Kidney epithelial cell (primary cell): ENCODE results near the gene PLOD3. TPM values are rescaled to one million over a fixed set of nuclear protein-coding genes. Genes with fewer than 3 reads are reported as not detected.

Experiments used
- DNase-seq: peaks from one replicate; pipeline ENCODE4 v3.0.0-alpha.2; 2010; ENCODE audit warnings: low read depth
- H3K27me3 ChIP-seq: 2 replicates; pipeline ENCODE4 v1.6.0; 2011; ENCODE audit warnings: low read length; ENCODE audit not compliant: control insufficient read depth, insufficient read depth
- H3K36me3 ChIP-seq: 2 replicates; pipeline ENCODE4 v1.5.1; 2011; ENCODE audit warnings: low read length; ENCODE audit not compliant: control insufficient read depth, insufficient read depth
- H3K4me3 ChIP-seq: 2 replicates; pipeline ENCODE4 v1.5.1; 2011; ENCODE audit warnings: low read depth, mild to moderate bottlenecking, control low read depth, low read length
- total RNA-seq: library from RNA; depleted of rRNA; stranded (reverse); fragments of >200 nt; gene quantifications from 2 replicates; pipeline ENCODE4 v1.2.3, GENCODE V29; 2015
- TF ChIP-seq, protein P1 (sequence below): IDR thresholded peaks from 2 replicates; pipeline ENCODE4 v1.5.1; 2011; ENCODE audit warnings: mild to moderate bottlenecking, moderate library complexity, low read length, control low read depth, inconsistent platforms; ENCODE audit not compliant: insufficient read depth, poor library complexity, severe bottlenecking

Gene PLOD3
- total RNA-seq, 1 donor from 2014 or later, result 95.6 TPM

DNA sequence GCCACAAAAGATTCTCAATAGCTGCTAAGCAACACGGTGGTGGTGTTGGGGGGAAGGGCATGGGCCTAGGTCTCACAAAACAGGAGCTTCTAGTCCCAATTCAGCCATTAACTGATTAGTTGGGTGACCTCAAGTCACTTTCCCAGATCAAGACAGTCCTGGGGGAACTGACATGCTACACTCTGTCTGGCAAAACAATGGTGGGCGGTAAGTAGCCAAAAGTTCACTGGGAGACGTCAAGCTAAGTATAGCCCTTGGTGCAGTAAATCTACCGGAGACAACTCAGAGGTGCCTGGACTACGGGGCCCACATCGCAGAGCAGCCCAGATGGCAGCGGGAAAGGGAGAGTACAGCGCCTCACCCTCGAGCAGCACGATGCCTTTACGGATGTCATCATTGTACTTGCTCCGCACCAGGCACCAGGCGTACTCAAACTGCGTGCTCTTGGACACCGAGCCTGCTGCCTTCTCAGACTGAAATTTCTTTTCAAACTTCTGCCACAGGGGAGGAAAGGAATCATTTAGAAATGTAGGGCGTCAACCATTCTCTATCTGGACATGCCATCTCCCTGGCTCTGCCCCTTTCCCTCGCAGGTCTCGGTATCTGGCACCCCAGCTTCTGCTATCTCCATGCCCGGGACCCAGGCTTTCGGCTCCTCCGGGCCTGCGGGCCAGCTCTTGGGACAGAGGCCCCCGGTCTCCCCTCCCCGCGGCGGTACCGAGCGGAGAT lies 26.4 kb upstream of the PLOD3 start:
- TF ChIP-seq, protein P1, sequence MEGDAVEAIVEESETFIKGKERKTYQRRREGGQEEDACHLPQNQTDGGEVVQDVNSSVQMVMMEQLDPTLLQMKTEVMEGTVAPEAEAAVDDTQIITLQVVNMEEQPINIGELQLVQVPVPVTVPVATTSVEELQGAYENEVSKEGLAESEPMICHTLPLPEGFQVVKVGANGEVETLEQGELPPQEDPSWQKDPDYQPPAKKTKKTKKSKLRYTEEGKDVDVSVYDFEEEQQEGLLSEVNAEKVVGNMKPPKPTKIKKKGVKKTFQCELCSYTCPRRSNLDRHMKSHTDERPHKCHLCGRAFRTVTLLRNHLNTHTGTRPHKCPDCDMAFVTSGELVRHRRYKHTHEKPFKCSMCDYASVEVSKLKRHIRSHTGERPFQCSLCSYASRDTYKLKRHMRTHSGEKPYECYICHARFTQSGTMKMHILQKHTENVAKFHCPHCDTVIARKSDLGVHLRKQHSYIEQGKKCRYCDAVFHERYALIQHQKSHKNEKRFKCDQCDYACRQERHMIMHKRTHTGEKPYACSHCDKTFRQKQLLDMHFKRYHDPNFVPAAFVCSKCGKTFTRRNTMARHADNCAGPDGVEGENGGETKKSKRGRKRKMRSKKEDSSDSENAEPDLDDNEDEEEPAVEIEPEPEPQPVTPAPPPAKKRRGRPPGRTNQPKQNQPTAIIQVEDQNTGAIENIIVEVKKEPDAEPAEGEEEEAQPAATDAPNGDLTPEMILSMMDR, result no peak
- H3K4me3 ChIP-seq, result peak overlapping the region; percentile 77
- peaks cover 1% of the 10 kb centered on the region for H3K36me3 ChIP-seq
- no peak for DNase-seq
- H3K27me3 ChIP-seq, result no peaks in the 10 kb centered on the region

DNA sequence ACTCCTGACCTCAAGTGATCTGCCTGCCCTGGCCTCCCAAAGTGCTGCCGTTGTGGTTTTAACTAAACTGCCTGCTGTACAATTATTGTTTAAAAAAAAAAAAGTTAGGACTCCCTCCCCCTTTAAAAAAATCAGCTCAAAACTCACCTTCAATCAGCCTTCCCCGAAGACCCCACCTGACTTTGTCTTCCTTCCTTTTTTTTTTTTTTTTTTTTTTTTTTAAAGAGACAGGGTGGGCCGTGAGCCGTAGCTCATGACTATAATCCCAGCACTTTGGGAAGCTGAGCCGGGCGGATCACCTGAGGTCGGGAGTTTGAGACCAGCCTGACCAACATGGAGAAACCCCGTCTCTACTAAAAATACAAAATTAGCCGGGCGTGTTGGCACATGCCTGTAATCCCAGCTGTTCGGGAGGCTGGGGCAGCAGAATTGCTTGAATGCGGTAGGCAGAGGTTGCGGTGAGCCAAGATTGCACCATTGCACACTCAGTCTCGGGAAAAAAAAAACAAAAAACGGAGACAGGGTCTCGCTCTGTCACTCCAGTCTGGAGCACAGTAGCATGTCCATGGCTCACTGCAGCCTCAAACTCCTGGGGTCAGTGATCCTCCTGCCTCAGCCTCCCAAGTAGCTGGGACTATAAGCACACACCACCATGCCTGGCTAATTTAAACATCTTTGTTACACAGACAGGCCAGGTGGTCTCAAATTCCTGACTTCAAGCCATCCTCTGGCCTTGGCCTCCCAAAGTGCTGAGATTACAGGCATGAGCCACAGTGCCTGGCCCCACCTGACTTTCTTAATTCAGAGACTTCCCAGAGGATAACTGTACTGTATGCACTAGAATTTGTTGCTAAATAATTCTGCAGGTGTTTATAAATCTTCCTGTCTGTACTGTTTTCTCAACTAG lies 24.3 kb upstream of the PLOD3 start:
- no peak for DNase-seq
- Histone ChIP-seq H3K4me3 (no peak overlapping the region), H3K36me3 (peaks cover 1% of the 10 kb centered on the region), H3K27me3 (no peaks in the 10 kb centered on the region)
- TF ChIP-seq, protein P1, result no peak

DNA sequence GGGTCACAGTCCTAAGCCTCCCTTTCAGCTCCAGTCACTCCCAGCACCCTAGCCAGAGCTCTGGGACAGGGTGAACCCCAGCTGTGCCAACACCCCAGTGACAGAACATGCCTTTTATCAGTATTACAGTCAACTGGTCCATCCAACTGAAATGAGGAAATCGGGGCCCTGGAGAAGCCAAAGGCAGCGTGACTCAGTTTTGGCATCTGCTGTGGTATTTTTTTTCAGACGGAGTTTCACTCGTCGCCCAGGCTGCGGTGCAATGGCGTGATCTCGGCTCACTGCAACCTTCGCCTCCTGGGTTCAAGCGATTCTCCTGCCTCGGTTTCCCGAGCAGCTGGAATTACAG lies 23.6 kb upstream of the PLOD3 start:
- TF ChIP-seq, protein P1, result no peak
- H3K27me3 ChIP-seq, result no peaks in the 10 kb centered on the region

DNA sequence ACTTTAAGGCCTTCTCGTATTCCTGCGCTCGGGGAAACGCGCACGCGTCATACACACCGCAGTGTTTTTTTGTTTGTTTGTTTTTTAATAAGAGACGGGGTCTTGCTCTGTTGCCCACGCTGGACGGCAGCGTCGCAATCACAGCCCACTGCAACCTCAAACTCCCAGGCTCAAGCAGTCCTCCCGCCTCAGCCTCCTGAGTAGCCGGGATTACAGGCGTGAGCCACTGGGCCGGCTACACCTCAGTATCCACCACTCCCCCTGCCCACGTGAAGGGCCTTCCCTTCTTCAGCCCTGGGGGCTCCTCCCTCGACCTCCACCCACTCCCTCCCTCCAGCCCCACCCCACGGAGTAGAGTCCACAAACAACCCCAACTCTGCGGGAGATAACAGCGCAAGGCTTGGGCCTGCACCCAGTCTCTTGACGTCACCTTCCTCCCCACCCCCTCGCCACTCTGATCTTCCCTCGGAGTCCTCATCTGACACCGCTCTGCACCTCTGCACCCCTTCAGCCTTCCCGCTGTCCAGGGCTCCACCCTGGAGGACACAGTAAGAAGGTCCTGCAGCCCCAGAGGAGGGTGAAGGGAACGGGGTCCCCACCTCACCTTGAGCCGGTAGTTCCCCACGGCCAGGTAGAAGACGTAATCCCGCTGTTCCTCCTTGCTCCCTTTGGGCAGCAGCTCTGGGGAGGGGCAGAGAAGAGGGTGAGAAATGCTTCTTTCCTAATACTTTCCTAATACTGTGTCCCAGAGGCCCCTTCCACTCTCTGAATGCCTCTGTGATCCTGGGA lies 23.0 kb upstream of the PLOD3 start:
- DNase-seq, result no peak
- Histone ChIP-seq H3K36me3 (peaks cover 1% of the 10 kb centered on the region), H3K4me3 (no peak overlapping the region), H3K27me3 (no peaks in the 10 kb centered on the region)
- TF ChIP-seq, protein P1, result no peak

More for the DNA sequence above, 23.6 kb upstream of the PLOD3 start:
- peaks cover 1% of the 10 kb centered on the region for H3K36me3 ChIP-seq
- no peak for DNase-seq
- H3K4me3 ChIP-seq, result no peak overlapping the region

DNA sequence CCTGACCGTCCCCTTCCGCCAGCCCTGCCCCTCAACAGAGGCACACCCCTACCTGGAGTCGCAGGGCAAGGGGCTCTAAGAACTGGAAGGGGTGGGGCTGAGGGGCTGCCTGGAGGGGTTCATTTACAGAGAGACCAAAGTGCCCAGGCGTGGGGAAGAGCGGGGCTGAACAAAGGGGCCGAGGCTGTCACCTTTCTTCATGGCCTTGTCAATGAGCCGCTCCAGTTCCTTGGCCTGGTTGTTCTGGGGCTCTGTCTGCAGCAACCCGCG lies 22.5 kb upstream of the PLOD3 start:
- Histone ChIP-seq H3K27me3 (no peaks in the 10 kb centered on the region), H3K36me3 (peaks cover 1% of the 10 kb centered on the region), H3K4me3 (no peak overlapping the region)
- DNase-seq, result no peak
- TF ChIP-seq, protein P1, result no peak
